ENCODE data around the gene PKD2L1. TPM values are rescaled to one million over a fixed set of nuclear protein-coding genes. Genes with fewer than 3 reads are reported as not detected.
A peak's percentile ranks its signal among the peaks of the same experiment; 100 is the strongest.
"Not testable (repeated sequence)": the region's sequence is repeated elsewhere in the genome, so short reads cannot be mapped to it uniquely, and the experiment has no call there.

Gene PKD2L1
- total RNA-seq, 1 donor from 2014 or later, result 0.62 TPM

- DNase-seq, result peak; percentile 90
Measured at GRCh38 chr10:100286051-100287033, 43.7 kb downstream of the PKD2L1 start, which contains the start of gene BLOC1S2. Gene BLOC1S2, minus strand, starts transcription at chr10:100286680. Its CDS starts 21 bp downstream, at chr10:100286659.

- not testable (repeated sequence) for DNase-seq
Measured at GRCh38 chr10:100285326-100285725, 44.7 kb downstream of the PKD2L1 start.

- DNase-seq, result no peak
Measured at GRCh38 chr10:100282907-100283306, 47.1 kb downstream of the PKD2L1 start.

DNA sequence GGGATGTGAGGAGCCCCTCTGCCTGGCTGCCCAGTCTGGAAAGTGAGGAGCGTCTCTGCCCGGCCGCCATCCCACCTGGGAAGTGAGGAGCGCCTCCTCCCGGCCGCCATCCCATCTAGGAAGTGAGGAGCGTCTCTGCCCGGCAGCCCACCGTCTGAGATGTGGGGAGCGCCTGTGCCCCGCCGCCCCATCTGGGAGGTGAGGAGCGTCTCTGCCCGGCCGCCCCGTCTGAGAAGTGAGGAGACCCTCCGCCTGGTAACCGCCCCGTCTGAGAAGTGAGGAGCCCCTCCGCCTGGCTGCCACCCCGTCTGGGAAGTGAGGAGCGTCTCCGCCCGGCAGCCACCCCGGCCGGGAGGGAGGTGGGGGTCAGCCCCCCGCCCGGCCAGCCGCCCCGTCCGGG is 53.1 kb downstream of the PKD2L1 start:
- DNase-seq, result not testable (repeated sequence)

DNA sequence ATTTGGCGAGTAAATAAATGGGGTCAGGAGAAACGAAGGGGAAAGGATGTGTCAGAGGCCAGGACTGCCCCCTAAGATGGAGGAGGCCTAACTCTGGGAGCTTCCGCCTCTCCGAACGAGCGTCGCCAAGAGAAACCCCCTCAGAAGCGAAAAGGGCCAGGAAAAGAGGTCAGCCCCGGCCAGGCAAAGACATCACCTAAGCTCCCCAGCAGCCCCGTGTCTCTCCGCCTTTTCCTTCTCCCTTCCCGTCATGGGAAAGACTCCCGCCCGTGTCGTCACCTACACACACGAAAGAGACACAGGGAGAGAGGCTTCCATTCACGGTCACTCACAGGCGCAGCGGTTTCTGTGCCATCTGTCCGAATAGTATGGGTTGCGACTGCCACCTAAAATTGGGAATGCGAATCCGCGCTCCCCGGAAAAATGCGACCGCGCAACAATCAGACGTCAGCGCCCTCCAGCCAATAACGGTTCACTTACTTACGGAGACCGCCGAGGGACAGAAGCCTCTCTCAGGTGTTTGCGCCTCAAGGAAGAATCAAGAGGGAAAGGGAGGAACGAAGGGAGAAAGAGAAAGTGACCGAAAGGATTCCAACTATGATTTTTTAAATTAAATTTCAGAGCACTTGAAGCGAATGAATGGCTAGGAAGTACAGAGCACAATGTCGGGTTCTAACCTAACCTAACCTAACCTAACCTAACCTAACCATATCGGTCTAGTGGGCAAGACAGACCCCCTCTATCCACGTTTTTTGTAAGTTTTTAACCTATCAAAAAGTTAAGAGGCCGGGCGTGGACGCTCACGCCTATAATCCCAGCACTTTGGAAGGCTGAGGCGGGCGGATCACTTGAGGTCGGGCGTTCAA is 62.6 kb downstream of the PKD2L1 start, which contains the start of gene CWF19L1:
Gene CWF19L1, minus strand, starts transcription at position 400 of the 866 bp plus-strand sequence. Its CDS starts 45 bp downstream, at position 355.
- DNase-seq, result peak; percentile 77

GRCh38 chr10:100265821-100266485 is 64.1 kb downstream of the PKD2L1 start:
- no peak for DNase-seq

GRCh38 chr10:100254191-100254590 is 75.8 kb downstream of the PKD2L1 start:
- DNase-seq, result no peak

GRCh38 chr10:100253041-100253440 is 77.0 kb downstream of the PKD2L1 start:
- DNase-seq, result no peak

- DNase-seq, result no peak
Measured at GRCh38 chr10:100248820-100249219, 81.2 kb downstream of the PKD2L1 start.

DNA sequence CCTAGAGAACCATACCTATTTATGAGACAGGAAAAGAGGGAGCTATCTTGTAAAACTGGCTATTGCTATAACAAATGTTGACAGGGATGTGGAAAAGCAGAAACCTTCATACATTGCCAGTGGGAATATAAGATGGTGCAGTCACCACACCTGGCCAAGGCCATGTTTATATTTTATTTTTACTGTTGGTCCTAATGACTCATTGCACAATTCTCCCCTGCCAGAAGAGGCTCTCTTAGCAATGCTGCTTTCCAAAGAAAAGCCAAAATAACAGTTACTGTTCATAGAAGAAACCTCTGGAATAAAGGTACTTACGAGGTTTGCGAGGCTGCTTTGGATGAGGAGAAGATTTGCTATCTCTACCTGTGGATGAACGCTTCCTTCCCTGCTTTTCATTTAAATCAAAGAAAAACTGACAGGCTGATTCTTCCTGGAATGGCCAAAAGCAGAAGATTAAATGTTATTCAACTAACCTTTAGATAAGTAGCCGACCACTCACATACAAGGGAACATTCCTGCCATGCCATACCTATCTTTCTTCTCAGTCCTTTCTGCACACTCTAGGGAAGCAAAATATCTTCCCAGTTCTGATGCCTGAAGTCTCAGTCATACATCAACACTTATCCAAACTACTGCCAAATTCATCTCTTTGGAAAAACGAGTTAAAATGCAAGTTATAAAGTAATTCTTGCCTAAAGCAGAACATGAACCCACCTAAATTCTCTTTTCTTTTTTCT is 84.4 kb downstream of the PKD2L1 start:
- no peak for DNase-seq

- DNase-seq, result no peak
Measured at GRCh38 chr10:100239851-100240250, 90.2 kb downstream of the PKD2L1 start.

- DNase-seq, result no peak
Measured at GRCh38 chr10:100238429-100238828, 91.6 kb downstream of the PKD2L1 start.

Small RNAs within 50 kb of the gene (small RNA-seq; reads per million reads assigned to genes)
- gene RNU6-422P, result not detected

Other genes with a start within 250 kb of the PKD2L1 start
- gene CPN1, start 248.4 kb downstream of the PKD2L1 start, total RNA-seq, result not detected
- 9.8 TPM for gene ERLIN1, start 144.2 kb downstream of the PKD2L1 start, total RNA-seq
- gene CHUK, start 100.6 kb downstream of the PKD2L1 start, total RNA-seq, result 25.9 TPM
- gene CWF19L1, start 62.6 kb downstream of the PKD2L1 start, total RNA-seq, result 32.9 TPM
- gene BLOC1S2, start 43.5 kb downstream of the PKD2L1 start, total RNA-seq, result 44.0 TPM
- 123 TPM for gene SCD, start 17.0 kb upstream of the PKD2L1 start, total RNA-seq
- not detected for gene WNT8B, start 132.8 kb upstream of the PKD2L1 start, total RNA-seq
- gene SEC31B, start 189.6 kb upstream of the PKD2L1 start, total RNA-seq, result 3.7 TPM
- 102 TPM for gene NDUFB8, start 199.6 kb upstream of the PKD2L1 start, total RNA-seq
- gene HIF1AN, start 205.7 kb upstream of the PKD2L1 start, total RNA-seq, result 14.0 TPM

All from occipital lobe (tissue), 3 donors.